Activated CD8-positive, alpha-beta T cell treated with anti-CD3 and anti-CD28 coated beads for 36 hours (primary cell): ENCODE measurements around the gene RTN3. TPM values are rescaled to one million over a fixed set of nuclear protein-coding genes. Genes with fewer than 3 reads are reported as not detected.

ENCODE experiments used
- ATAC-seq: fragments of 200-7000 bp; cut with Tn5 transposase; one replicate; pipeline ENCODE4 v1.10.0; 2021; ENCODE audit warnings: mild to moderate bottlenecking, moderate library complexity
- CTCF ChIA-PET: fragments of 350-600 bp; sonication (Branson Sonifier 250); formaldehyde crosslinking; loops from one replicate; lab custom pipeline; 2021; ENCODE audit warnings: antibody characterized with exemption; lab: Charles Lee
- POLR2A ChIA-PET: fragments of 350-600 bp; sonication (Branson Sonifier 250); formaldehyde crosslinking; loops from one replicate; lab custom pipeline; 2021; ENCODE audit warnings: antibody characterized with exemption; lab: Charles Lee
- DNase-seq: peaks from one replicate; pipeline ENCODE4 v3.0.0-alpha.2; 2020
- H3K27ac Mint-ChIP-seq: one replicate; pipeline ENCODE4 v1.8.0; 2021; ENCODE audit warnings: mild to moderate bottlenecking, mixed read lengths
- H3K27me3 Mint-ChIP-seq: one replicate; pipeline ENCODE4 v1.8.0; 2021; ENCODE audit warnings: mixed read lengths
- H3K36me3 Mint-ChIP-seq: one replicate; pipeline ENCODE4 v1.8.0; 2021; ENCODE audit warnings: low read depth, mixed read lengths
- H3K4me1 Mint-ChIP-seq: one replicate; pipeline ENCODE4 v1.8.0; 2021; ENCODE audit warnings: low read depth, mixed read lengths
- H3K4me3 Mint-ChIP-seq: one replicate; pipeline ENCODE4 v1.8.0; 2021; ENCODE audit warnings: mild to moderate bottlenecking, moderate library complexity, mixed read lengths
- H3K9me3 Mint-ChIP-seq: one replicate; pipeline ENCODE4 v1.8.0; 2021; ENCODE audit warnings: mixed read lengths
- intact Hi-C: fragments of 100-400 bp; cut with micrococcal nuclease; formaldehyde crosslinking; loops from one replicate; pipeline ENCODE4 v1.10.0; 2022
- total RNA-seq, 2 experiments: library from RNA; stranded (reverse); gene quantifications; one replicate each; pipeline ENCODE4 v1.2.3, GENCODE V29; 2021
- TF ChIP-seq, protein P1 (sequence below): fragments of 200-600 bp; IDR thresholded peaks from one replicate; pipeline ENCODE4 v1.8.0; 2022; ENCODE audit warnings: antibody characterized with exemption, mild to moderate bottlenecking

The RTN3 gene
- total RNA-seq, 2 experiments from 2014 or later = 32.1 to 34.0 TPM

DNA sequence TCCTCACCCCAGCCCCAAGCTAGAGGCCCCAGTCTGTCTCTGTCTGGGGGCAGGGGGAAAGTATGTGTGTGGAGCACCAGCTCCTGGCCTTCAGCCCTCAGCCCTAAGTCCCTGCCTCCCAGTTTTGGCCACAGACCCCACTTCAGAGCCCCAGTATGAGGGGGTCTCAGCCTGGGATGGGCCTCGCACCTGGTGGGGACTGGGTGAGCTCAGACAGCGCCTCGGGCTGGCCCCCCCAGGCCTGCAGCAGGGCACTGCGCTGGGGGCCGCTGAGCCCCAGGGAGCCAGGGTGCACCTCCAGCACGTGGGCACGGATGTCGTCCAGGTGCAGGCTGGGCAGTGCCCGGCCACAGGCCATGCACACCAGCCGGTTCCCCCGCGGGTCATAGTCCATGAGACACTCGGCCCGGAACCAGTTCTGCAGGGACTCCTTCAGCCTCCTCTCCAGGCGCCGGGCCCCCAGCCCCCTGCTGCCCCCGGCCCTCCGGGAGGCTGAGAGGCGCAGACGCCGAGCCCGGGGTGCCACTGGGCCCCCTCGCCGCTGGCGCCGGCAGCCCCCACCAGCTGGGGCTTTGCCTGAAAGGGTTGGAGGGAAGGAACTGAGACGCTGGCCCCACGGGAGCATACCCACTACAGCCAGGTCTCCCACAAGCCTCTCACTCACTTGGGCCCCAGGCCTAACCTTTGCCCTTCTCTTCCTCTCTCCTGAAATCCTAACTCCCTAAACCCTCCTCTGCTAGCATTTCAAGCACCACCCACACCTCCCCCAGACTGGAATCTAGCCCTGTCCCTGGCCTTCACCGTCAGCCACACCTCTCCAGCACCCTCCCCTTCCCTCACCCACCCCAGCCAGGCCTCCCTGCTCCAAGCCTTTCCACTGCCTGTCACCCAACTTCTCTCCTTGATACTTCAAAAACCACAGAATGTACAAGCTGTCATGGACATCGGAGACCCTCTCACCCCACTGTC, 83.7 kb downstream of the RTN3 start:
- TF ChIP-seq, protein P1, sequence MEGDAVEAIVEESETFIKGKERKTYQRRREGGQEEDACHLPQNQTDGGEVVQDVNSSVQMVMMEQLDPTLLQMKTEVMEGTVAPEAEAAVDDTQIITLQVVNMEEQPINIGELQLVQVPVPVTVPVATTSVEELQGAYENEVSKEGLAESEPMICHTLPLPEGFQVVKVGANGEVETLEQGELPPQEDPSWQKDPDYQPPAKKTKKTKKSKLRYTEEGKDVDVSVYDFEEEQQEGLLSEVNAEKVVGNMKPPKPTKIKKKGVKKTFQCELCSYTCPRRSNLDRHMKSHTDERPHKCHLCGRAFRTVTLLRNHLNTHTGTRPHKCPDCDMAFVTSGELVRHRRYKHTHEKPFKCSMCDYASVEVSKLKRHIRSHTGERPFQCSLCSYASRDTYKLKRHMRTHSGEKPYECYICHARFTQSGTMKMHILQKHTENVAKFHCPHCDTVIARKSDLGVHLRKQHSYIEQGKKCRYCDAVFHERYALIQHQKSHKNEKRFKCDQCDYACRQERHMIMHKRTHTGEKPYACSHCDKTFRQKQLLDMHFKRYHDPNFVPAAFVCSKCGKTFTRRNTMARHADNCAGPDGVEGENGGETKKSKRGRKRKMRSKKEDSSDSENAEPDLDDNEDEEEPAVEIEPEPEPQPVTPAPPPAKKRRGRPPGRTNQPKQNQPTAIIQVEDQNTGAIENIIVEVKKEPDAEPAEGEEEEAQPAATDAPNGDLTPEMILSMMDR = no peak
- no peak overlapping the region for H3K27ac Mint-ChIP-seq
- ATAC-seq (no peak), DNase-seq (no peak)
- intact Hi-C loops = no loop called here
- no peaks in the 10 kb centered on the region for H3K9me3 Mint-ChIP-seq
- POLR2A ChIA-PET = no interaction called here
- no peaks in the 10 kb centered on the region for H3K27me3 Mint-ChIP-seq
- H3K4me1 Mint-ChIP-seq = peaks cover 10% of the 10 kb centered on the region
- H3K4me3 Mint-ChIP-seq = no peak overlapping the region
- H3K36me3 Mint-ChIP-seq = no peaks in the 10 kb centered on the region
- CTCF ChIA-PET = interaction anchor here (3.5 kb wide), 1 partner anchor 26 kb away, joined by 12 read pairs; no protein-coding TSS in a partner anchor

GRCh38 chr11:63765688-63766241, 84.5 kb downstream of the RTN3 start:
- Mint-ChIP-seq H3K4me3 (no peak overlapping the region), H3K36me3 (no peaks in the 10 kb centered on the region), H3K4me1 (peaks cover 10% of the 10 kb centered on the region), H3K27ac (no peak overlapping the region), H3K27me3 (peaks cover 3% of the 10 kb centered on the region), H3K9me3 (no peaks in the 10 kb centered on the region)
- ATAC-seq = no peak
- intact Hi-C loops = no loop called here
- ChIA-PET POLR2A (interaction anchor here (0.9 kb wide), 1 partner anchor 51 kb away, joined by 3 read pairs; no protein-coding TSS in a partner anchor), CTCF (interaction anchor here (0.7 to 3.5 kb wide), 5 partner anchors 27 to 287 kb away, joined by 3 to 12 read pairs (median 7); no protein-coding TSS in a partner anchor)
- DNase-seq = no peak
- TF ChIP-seq, protein P1 = no peak

DNA sequence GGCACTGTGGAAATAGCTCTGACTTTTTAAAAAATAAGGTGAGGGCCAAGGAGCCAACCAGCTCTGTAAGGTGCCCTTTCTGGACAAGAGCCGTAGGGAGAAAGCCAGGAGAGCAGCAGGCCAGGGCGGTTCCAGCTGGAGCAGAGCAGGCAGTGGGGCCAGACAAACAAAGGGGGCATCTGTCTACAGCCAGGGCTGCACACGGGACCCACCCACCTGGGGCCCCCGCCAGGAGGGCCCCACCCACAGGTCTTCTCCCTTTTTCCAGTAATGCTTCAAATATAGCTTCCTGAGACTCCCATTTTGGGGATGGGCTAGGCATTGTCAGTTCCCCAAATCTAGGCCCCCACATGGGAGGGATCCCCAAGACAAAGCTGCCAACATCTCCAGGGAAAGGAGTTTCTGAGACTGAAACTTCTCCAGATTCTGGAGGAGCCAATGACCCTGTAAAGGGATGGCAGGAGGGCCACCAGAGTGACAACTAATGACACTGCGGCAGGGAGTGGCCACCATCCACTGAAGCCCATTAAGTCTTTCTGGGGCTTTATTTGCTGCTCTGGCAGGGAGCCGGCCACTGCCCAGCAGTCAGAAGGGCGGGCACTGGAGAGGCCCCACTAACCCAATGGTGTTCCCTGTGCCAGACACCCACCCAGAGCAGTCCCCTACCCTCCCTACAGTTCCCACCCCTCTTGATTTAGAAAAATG, 85.4 kb downstream of the RTN3 start:
- H3K4me1 Mint-ChIP-seq = peaks cover 10% of the 10 kb centered on the region
- H3K9me3 Mint-ChIP-seq = no peaks in the 10 kb centered on the region
- H3K27me3 Mint-ChIP-seq = peaks cover 6% of the 10 kb centered on the region
- TF ChIP-seq, protein P1 = no peak
- CTCF ChIA-PET = interaction anchor here (0.7 to 3.5 kb wide), 13 partner anchors 28 to 382 kb away, joined by 3 to 26 read pairs (median 7); no protein-coding TSS in a partner anchor
- H3K36me3 Mint-ChIP-seq = no peaks in the 10 kb centered on the region
- DNase-seq (no peak), ATAC-seq (no peak)
- no peak overlapping the region for H3K27ac Mint-ChIP-seq
- POLR2A ChIA-PET = interaction anchor here (0.6 to 0.9 kb wide), 3 partner anchors 50 to 85 kb away, joined by 3 read pairs; partner anchors contain the start of gene RTN3
- peak overlapping the region; percentile 82 for H3K4me3 Mint-ChIP-seq
- intact Hi-C loops = no loop called here

- Mint-ChIP-seq H3K27ac (no peak overlapping the region), H3K4me3 (peak overlapping the region; percentile 82), H3K27me3 (peaks cover 7% of the 10 kb centered on the region), H3K4me1 (peaks cover 10% of the 10 kb centered on the region), H3K9me3 (no peaks in the 10 kb centered on the region), H3K36me3 (no peaks in the 10 kb centered on the region)
- ChIA-PET POLR2A (interaction anchor here (0.6 to 0.8 kb wide), 2 partner anchors 63 to 85 kb away, joined by 3 read pairs; partner anchors contain the start of gene RTN3), CTCF (interaction anchor here (0.8 to 3.5 kb wide), 19 partner anchors 12 to 382 kb away, joined by 3 to 26 read pairs (median 5); partner anchors contain the start of gene RCOR2)
- intact Hi-C loops = no loop called here
- no peak for ATAC-seq
- DNase-seq = no peak
- TF ChIP-seq, protein P1 = no peak
These were observed 85.9 kb downstream of the RTN3 start for GRCh38 chr11:63767267-63767564.
